Omental fat pad (tissue), 4 donors: ENCODE data around the gene CD244. TPM values are rescaled to one million over a fixed set of nuclear protein-coding genes. Genes with fewer than 3 reads are reported as not detected.
"Not testable (repeated sequence)": the region's sequence is repeated elsewhere in the genome, so short reads cannot be mapped to it uniquely, and the experiment has no call there.

Source experiments
- ATAC-seq: fragments of 150-250 bp; one replicate; pipeline ENCODE4 v1.9.1; 2016; ENCODE audit warnings: mild to moderate bottlenecking, moderate library complexity; ENCODE audit not compliant: low FRiP score
- DNase-seq: peaks from one replicate; pipeline ENCODE4 v3.0.0-alpha.2; 2019; ENCODE audit warnings: low spot score
- total RNA-seq, 4 donors: library from RNA; depleted of rRNA; stranded (reverse); fragments of >200 nt; gene quantifications; one replicate each; pipeline ENCODE4 v1.1.0, GENCODE V29; 2016
- TF ChIP-seq, protein P1 (sequence below), 3 donors: fragments of 450-650 bp; IDR thresholded peaks; one replicate each; pipeline ENCODE4 v1.5.1; 2016 to 2017; ENCODE audit warnings: antibody characterized with exemption in 3 of 3, mild to moderate bottlenecking in 3 of 3, moderate library complexity in 2 of 3

Gene CD244
- total RNA-seq, 4 donors from 2014 or later, result 0.84 to 10.3 (median 3.0) TPM

DNA sequence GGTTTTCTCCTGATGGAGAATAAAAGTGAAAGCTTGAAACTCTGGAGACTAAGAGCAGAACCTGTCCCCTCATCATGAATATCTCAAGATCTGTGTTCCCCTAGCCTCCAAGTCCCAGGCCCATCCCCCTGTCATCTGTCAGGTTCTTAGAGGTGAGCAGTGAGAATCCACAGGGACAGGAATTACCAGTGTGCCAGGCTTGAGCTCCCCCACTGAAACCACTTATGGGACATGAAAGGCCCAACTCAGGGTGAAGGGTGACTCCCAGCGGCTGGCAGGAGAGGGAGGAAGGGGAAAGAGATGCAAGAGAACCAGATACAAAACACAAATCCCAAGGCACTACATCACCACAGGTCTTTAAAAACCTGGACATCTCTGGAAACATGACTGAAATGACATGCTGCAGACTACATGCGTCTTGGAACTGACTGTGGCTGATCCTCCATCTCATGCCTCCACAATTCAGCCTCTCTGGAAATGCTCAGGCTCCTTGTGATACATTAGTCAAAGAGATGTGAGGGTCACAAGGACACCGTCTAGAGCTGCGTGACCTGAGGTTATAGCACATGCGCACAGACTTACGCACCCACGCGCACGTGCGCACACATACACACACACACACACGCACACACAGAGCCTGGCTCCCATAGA, 73.5 kb downstream of the CD244 start:
- DNase-seq (no peak), ATAC-seq (no peak)
- TF ChIP-seq, protein P1, sequence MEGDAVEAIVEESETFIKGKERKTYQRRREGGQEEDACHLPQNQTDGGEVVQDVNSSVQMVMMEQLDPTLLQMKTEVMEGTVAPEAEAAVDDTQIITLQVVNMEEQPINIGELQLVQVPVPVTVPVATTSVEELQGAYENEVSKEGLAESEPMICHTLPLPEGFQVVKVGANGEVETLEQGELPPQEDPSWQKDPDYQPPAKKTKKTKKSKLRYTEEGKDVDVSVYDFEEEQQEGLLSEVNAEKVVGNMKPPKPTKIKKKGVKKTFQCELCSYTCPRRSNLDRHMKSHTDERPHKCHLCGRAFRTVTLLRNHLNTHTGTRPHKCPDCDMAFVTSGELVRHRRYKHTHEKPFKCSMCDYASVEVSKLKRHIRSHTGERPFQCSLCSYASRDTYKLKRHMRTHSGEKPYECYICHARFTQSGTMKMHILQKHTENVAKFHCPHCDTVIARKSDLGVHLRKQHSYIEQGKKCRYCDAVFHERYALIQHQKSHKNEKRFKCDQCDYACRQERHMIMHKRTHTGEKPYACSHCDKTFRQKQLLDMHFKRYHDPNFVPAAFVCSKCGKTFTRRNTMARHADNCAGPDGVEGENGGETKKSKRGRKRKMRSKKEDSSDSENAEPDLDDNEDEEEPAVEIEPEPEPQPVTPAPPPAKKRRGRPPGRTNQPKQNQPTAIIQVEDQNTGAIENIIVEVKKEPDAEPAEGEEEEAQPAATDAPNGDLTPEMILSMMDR (IDR thresholded peaks at IDR 0.05), result no peak

DNA sequence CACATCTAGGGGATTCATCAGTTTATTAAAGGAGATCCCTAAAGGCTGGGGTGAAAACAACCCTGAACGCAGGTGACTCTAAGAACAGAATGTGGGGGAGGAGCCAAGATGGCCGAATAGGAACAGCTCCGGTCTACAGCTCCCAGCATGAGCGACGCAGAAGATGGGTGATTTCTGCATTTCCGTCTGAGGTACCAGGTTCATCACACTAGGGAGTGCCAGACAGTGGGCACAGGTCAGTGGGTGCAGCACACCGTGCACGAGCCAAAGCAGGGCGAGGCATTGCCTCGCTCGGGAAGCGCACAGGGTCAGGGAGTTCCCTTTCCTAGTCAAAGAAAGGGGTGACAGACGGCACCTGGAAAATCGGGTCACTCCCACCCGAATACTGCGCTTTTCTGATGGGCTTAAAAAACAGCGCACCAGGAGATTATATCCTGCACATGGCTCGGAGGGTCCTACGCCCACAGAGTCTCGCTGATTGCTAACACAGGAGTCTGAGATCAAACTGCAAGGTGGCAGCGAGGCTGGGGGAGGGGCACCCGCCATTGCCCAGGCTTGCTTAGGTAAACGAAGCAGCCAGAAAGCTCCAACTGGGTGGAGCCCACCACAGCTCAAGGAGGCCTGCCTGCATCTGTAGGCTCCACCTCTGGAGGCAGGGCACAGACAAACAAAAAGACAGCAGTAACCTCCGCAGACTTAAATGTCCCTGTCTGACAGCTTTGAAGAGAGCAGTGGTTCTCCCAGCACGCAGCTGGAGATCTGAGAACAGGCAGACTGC, 79.5 kb downstream of the CD244 start:
- ATAC-seq, DNase-seq: not testable (repeated sequence)

DNA sequence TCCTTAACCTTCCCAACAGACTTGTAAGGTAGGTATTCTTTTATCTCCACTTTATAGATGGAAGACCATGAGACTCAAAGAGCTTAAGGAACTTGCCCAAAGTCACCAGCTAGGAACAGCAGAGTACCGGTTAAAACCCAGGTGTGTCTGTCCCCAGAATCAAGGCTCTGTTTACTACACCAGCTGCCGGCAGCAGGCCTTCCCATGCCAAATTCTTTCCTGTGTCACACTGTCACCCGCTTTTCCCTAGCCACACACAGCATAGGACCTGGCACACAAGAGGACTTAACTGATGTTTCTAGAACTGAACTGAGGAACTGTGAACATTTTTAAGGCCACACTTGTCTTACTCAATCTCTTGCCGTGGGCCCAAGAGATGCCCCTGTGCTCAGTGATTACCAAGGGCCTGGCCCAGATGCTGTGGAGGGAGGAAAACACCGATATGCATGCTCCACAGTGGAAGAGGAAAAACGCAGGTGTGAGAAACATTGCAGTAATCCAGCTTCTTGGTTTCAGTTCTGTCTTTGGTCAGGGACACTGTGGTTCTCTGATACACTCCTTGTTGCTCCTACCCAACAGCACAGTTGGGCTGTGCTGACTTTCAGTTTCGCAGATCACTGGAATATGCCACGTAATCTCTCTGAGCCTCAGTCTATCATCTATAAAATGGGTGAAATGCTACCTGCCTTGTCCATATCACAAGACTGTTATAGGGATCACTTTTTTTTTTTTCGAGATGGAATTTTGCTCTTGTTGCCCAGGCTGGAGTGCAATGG, 80.6 kb downstream of the CD244 start:
- TF ChIP-seq, protein P1 (IDR thresholded peaks at IDR 0.05), result no peak
- DNase-seq (no peak), ATAC-seq (no peak)

DNA sequence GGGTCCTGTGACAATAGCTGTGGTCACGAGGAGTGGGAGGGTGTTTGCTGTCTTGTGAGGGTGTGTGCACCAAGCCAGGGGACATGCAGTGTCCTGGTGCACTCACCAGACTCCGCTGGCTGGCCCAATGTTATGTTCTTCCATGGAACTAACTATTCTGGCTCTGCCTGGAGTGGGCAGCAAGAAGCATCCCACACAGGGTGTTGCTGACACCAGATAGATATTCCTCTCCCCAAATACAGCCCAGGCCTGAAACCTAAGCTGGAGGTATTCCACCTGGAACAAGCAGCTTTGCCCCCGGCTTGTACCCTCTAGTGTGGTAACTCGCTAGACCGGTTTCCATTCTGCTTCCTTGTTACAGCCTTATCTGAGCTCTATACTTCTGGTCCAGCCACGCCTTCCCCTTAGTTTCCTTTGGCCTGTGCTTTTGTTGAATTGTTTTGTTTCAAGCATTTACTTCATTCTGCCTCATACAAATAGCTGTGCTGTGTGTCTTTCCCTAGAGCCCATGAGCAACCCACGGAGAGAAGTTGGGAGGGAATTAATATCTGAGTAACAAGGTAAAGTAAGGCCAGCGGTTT, 81.4 kb downstream of the CD244 start:
- no peak for ATAC-seq

DNA sequence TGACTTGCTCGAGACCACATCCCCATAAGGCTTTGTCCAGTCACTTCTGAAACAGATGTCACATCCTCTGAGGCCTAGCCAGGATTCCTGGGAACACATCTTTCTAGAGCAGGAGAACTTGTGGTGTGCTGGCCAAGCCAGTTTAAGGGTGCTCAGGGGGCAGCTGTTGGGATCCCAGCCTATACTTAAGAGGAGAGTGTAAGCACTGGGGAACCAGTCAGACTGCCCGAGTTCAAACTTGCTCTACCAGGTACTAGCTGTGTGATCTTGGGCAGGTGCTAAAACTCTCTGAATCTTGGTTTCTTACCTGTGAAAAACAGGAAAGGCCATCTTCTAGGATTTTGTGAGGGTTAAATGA, 82.3 kb downstream of the CD244 start:
- TF ChIP-seq, protein P1 (IDR thresholded peaks at IDR 0.05), result no peak
- ATAC-seq (no peak), DNase-seq (no peak)

More for the DNA sequence above, 81.4 kb downstream of the CD244 start:
- TF ChIP-seq, protein P1 (IDR thresholded peaks at IDR 0.05), result no peak
- no peak for DNase-seq

Other genes starting within 250 kb of the CD244 start
- 10 to 100 TPM in 1 of 4 donors, 1 to 10 TPM in 3; 1.5 to 18.0 (median 1.5) TPM for gene SLAMF1, start 215.8 kb downstream of the CD244 start, total RNA-seq
- gene CD48, start 151.1 kb downstream of the CD244 start, total RNA-seq, result 10 to 100 TPM in 1 of 4 donors, 1 to 10 TPM in 3; 5.2 to 21.0 (median 8.0) TPM
- gene SLAMF7, start 123.6 kb downstream of the CD244 start, total RNA-seq, result 1 to 10 TPM; 1.1 to 3.2 (median 1.7) TPM
- 1 to 10 TPM in 3 of 4 donors, under 1 TPM in 1; 0.95 to 3.2 (median 1.4) TPM for gene LY9, start 66.7 kb downstream of the CD244 start, total RNA-seq
- 1,000 to 10,000 TPM in 3 of 4 donors, 100 to 1,000 TPM in 1; 105 to 7,953 (median 2,405) TPM for gene ITLN1, start 22.3 kb upstream of the CD244 start, total RNA-seq
- 10 to 100 TPM in 2 of 4 donors, 1 to 10 TPM in 1, not detected in 1; 6.4 to 58.9 (median 30.3) TPM for gene ITLN2, start 91.9 kb upstream of the CD244 start, total RNA-seq
- 10 to 100 TPM; 31.7 to 52.8 (median 44.4) TPM for gene F11R, start 158.3 kb upstream of the CD244 start, total RNA-seq
- gene TSTD1, start 176.1 kb upstream of the CD244 start, total RNA-seq, result 10 to 100 TPM; 26.0 to 43.1 (median 30.5) TPM
- 10 to 100 TPM; 44.8 to 87.5 (median 61.4) TPM for gene USF1, start 183.1 kb upstream of the CD244 start, total RNA-seq
- gene ARHGAP30, start 207.0 kb upstream of the CD244 start, total RNA-seq, result 10 to 100 TPM in 3 of 4 donors, 1 to 10 TPM in 1; 9.8 to 32.3 (median 24.7) TPM
- under 1 TPM in 1 of 4 donors, not detected in 3; 0.72 TPM for gene NECTIN4, start 226.7 kb upstream of the CD244 start, total RNA-seq
- 1 to 10 TPM in 2 of 4 donors, under 1 TPM in 1, not detected in 1; 0.60 to 2.2 (median 1.5) TPM for gene KLHDC9, start 235.5 kb upstream of the CD244 start, total RNA-seq